Prostate gland (tissue), 2 donors: ENCODE results near the gene NKTR.

Experiments used
- POLR2A ChIP-seq: fragments of 450-650 bp; IDR thresholded peaks from one replicate; pipeline ENCODE4 v1.6.1; 2016; ENCODE audit warnings: antibody characterized with exemption, mild to moderate bottlenecking
- TF ChIP-seq, protein P1 (sequence below), 4 experiments: fragments of 200-600 bp in 2 of 4; fragments of 450-650 bp in 2 of 4; sonication (generic) in 2 of 4; IDR thresholded peaks; 1 replicate in 3 of 4; 2 replicates in 1 of 4; pipeline ENCODE4 v1.5.1; 2016 to 2019; ENCODE audit warnings: antibody characterized with exemption in 4 of 4, mild to moderate bottlenecking in 2 of 4, moderate library complexity in 2 of 4

DNA sequence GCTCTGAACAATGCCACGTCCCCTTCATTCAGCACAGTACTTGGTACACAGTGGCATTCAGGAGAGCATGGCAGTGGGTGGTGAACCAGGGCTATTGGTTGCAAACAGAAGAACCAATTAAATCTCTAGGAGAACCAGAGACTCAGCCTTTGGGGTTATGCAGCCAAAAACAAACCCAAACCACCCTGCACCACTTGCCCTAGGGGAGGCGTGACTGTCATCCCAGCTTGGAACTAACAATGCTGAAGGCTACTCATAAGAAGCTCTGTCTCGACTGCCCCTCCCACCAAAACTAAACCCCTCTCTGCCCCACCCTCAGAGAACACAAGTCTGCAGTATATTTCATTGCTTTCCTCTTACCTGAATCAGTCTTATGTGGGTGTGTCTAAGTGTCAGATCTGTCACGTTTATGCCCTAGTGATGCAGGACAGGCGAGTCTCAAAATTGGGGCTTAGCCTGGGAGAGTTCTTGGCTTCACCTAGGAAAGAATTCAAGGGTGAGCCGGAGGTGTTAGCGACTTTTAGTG is 69.6 kb downstream of the NKTR start:
- TF ChIP-seq POLR2A, result no peak
- TF ChIP-seq, protein P1, sequence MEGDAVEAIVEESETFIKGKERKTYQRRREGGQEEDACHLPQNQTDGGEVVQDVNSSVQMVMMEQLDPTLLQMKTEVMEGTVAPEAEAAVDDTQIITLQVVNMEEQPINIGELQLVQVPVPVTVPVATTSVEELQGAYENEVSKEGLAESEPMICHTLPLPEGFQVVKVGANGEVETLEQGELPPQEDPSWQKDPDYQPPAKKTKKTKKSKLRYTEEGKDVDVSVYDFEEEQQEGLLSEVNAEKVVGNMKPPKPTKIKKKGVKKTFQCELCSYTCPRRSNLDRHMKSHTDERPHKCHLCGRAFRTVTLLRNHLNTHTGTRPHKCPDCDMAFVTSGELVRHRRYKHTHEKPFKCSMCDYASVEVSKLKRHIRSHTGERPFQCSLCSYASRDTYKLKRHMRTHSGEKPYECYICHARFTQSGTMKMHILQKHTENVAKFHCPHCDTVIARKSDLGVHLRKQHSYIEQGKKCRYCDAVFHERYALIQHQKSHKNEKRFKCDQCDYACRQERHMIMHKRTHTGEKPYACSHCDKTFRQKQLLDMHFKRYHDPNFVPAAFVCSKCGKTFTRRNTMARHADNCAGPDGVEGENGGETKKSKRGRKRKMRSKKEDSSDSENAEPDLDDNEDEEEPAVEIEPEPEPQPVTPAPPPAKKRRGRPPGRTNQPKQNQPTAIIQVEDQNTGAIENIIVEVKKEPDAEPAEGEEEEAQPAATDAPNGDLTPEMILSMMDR (IDR thresholded peaks at IDR 0.05), result no peak
